BJ (cell line): ENCODE results near the gene AQP6. TPM values are rescaled to one million over a fixed set of nuclear protein-coding genes. Genes with fewer than 3 reads are reported as not detected.

Experiments used
- CTCF ChIA-PET: fragments of 350-600 bp; formaldehyde crosslinking; extraction: SDS; loops from one replicate; lab custom pipeline; 2021; ENCODE audit warnings: antibody characterized with exemption, inconsistent platforms; lab: Yijun Ruan, JAX
- POLR2A ChIA-PET: fragments of 300-600 bp; sonication (Branson Sonifier 250); formaldehyde crosslinking; extraction: SDS; loops from one replicate; lab custom pipeline; 2021; ENCODE audit warnings: antibody characterized with exemption; lab: Charles Lee
- DNase-seq: peaks from one replicate; pipeline ENCODE4 v3.0.0-alpha.2; 2011; ENCODE audit warnings: low read depth
- H3K27me3 ChIP-seq: 2 replicates; pipeline ENCODE4 v1.6.0; 2011; ENCODE audit warnings: low read length; ENCODE audit not compliant: control insufficient read depth, insufficient read depth
- H3K36me3 ChIP-seq: 2 replicates; pipeline ENCODE4 v1.5.1; 2011; ENCODE audit warnings: low read length; ENCODE audit not compliant: control insufficient read depth, insufficient read depth
- H3K4me3 ChIP-seq: 2 replicates; pipeline ENCODE4 v1.5.1; 2011; ENCODE audit warnings: low read depth, mild to moderate bottlenecking, control low read depth, low read length
- polyA plus RNA-seq: library from polyadenylated mRNA; depleted of rRNA; stranded (reverse); fragments of >200 nt; gene quantifications from 2 replicates; pipeline ENCODE4 v1.2.3, GENCODE V29; 2011
- TF ChIP-seq, protein P1 (sequence below): IDR thresholded peaks from 2 replicates; pipeline ENCODE4 v1.5.1; 2011; ENCODE audit warnings: low read depth, mild to moderate bottlenecking, control low read depth, inconsistent platforms, low read length, moderate library complexity; ENCODE audit not compliant: insufficient read depth

Gene AQP6
- polyA plus RNA-seq, 1 experiment = not detected

DNA sequence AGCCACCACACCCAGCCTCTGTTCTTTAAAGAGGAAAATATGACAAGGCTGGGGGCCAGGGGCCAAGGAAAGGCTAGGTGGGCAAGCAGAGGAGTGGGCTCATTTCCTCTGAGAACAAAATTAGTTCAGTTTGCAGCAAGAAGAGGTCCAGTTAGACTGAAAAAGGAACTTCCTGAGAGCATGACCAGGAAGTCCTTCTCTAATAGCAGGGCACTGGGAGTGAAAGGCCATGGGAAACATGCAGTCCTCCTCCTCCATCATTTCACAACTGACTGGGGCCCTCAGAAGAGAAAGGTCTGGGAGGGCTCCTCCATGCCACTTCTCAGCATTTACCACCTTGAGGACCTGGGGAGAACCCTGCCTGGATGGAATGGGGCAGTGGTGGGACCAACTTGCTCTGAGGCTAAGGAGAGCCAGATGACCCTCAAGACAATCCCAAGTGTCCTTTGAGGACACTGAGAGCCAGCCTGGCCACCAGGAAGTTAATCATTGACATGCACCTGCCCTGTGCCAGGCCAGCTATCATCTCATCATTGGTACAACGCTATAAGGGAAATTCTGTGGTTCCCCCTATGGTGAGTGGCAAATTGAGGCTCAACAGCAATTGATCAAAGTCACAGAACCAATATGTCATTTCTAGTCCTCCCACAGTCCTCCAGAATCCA, 20.2 kb upstream of the AQP6 start:
- ChIA-PET CTCF (interaction anchor here (4.2 kb wide), 1 partner anchor 14 kb away, joined by 23 read pairs; no protein-coding TSS in a partner anchor), POLR2A (no interaction called here)
- Histone ChIP-seq H3K4me3 (no peak overlapping the region), H3K27me3 (peaks cover 28% of the 10 kb centered on the region), H3K36me3 (no peaks in the 10 kb centered on the region)
- TF ChIP-seq, protein P1, sequence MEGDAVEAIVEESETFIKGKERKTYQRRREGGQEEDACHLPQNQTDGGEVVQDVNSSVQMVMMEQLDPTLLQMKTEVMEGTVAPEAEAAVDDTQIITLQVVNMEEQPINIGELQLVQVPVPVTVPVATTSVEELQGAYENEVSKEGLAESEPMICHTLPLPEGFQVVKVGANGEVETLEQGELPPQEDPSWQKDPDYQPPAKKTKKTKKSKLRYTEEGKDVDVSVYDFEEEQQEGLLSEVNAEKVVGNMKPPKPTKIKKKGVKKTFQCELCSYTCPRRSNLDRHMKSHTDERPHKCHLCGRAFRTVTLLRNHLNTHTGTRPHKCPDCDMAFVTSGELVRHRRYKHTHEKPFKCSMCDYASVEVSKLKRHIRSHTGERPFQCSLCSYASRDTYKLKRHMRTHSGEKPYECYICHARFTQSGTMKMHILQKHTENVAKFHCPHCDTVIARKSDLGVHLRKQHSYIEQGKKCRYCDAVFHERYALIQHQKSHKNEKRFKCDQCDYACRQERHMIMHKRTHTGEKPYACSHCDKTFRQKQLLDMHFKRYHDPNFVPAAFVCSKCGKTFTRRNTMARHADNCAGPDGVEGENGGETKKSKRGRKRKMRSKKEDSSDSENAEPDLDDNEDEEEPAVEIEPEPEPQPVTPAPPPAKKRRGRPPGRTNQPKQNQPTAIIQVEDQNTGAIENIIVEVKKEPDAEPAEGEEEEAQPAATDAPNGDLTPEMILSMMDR = no peak
- DNase-seq = no peak

DNA sequence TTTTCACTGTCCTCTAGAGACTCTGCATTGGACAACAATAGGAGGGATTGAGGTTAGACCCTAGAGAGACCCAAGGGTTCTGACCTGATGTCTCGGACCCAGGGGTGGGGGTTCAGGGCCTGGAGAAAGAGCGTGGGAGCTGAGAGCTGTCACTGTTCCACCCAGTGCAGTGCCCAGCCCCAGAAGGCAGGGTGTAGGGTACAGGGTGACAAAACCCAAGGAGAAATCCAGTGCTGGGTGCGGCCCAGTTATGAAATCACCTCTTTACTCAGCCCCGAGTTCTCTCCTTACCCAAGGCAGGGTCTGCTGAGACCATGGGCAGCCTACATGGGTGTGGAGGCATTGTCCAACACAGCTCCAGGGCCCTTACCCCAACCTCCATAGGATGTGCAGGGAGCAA, 19.6 kb upstream of the AQP6 start:
- TF ChIP-seq, protein P1 = no peak
- POLR2A ChIA-PET = no interaction called here
- Histone ChIP-seq H3K27me3 (peaks cover 29% of the 10 kb centered on the region), H3K36me3 (no peaks in the 10 kb centered on the region), H3K4me3 (no peak overlapping the region)
- no peak for DNase-seq
- CTCF ChIA-PET = interaction anchor here (3.7 to 4.2 kb wide), 2 partner anchors 8 to 14 kb away, joined by 23 to 27 read pairs; no protein-coding TSS in a partner anchor

DNA sequence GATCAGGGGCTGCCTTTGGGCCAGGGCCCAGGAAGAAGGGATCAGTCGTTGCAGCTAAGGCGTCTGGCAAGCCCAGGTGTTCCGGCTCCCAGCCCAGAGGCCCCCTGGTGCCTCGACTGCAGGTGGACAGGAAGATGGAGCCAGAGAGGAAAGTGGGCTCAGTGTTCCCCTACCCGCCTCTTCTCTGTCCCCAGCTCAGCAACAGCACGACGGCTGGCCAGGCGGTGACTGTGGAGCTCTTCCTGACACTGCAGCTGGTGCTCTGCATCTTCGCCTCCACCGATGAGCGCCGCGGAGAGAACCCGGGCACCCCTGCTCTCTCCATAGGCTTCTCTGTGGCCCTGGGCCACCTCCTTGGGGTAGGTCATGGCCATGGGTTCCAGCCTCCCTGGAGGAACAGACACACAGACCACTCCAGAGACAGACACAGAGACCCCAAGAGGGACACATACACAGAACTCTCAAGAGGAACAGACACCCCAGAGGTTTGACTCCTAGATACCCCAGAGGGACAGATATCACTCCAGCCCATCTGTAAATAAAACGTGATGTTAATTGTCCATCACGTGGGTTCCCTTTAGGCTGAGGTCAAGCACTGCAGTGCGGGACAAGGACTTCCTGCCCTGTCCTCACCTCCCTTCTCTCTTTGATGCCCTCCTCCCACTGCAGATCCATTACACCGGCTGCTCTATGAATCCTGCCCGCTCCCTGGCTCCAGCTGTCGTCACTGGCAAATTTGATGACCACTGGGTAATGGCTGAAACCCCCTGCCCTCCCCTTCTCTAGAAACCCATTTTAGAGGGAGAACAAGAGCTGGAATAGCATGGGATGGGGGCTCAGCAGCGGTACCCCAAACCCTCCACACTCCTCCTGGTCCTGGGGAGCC, 18.5 kb upstream of the AQP6 start:
- CTCF ChIA-PET = interaction anchor here (1.0 to 4.2 kb wide), 3 partner anchors 9 to 87 kb away, joined by 4 to 27 read pairs (median 23); no protein-coding TSS in a partner anchor
- POLR2A ChIA-PET = no interaction called here
- peaks cover 31% of the 10 kb centered on the region for H3K27me3 ChIP-seq
- no peak for DNase-seq
- TF ChIP-seq, protein P1 = no peak
- H3K4me3 ChIP-seq = no peak overlapping the region
- no peaks in the 10 kb centered on the region for H3K36me3 ChIP-seq

DNA sequence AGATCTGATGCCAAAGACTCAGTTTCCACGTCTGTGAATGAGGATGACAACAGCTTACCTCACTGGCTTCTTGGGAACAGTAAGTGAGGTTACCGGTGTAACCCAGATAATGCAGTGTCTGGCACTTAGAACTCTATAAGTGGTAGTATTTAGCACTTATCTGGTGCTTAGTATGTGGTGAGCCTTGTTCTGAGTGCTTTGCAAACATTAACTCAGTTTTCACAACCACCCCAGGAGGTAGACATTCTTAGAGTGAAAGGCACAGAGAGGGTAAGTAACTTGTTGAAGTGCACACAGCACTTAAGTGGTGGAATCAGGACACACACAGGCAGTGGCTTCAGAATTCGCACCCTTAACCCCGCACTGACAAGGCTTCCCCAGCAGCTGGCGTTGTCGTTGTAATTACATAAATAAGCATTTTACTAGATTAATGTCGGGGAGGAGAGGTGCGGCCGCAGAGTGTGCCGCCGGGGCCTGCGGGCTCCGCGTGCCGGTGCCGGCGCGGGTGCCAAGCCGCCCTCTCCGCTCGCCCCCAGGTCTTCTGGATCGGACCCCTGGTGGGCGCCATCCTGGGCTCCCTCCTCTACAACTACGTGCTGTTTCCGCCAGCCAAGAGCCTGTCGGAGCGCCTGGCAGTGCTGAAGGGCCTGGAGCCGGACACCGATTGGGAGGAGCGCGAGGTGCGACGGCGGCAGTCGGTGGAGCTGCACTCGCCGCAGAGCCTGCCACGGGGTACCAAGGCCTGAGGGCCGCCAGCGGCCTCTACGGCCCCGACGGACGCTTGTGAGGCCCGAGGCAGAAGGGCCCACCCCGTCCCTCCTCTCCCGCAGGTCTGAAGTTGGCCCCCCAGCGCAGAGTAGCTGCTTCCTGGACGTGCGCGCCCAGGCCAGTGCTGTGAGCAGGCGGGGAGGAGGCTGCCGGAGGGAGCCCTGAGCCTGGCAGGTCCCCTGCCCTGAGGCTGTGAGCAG, 17.6 kb upstream of the AQP6 start:
- ChIA-PET CTCF (interaction anchor here (0.6 to 4.2 kb wide), 4 partner anchors 10 to 367 kb away, joined by 3 to 27 read pairs (median 13); no protein-coding TSS in a partner anchor), POLR2A (no interaction called here)
- no peak for DNase-seq
- Histone ChIP-seq H3K4me3 (no peak overlapping the region), H3K27me3 (peaks cover 39% of the 10 kb centered on the region), H3K36me3 (no peaks in the 10 kb centered on the region)
- TF ChIP-seq, protein P1 = no peak
